ENCODE measurements around the gene GLT8D2. TPM values are rescaled to one million over a fixed set of nuclear protein-coding genes. Genes with fewer than 3 reads are reported as not detected.

The GLT8D2 gene
- total RNA-seq, 1 experiment from 2014 or later = not detected

DNA sequence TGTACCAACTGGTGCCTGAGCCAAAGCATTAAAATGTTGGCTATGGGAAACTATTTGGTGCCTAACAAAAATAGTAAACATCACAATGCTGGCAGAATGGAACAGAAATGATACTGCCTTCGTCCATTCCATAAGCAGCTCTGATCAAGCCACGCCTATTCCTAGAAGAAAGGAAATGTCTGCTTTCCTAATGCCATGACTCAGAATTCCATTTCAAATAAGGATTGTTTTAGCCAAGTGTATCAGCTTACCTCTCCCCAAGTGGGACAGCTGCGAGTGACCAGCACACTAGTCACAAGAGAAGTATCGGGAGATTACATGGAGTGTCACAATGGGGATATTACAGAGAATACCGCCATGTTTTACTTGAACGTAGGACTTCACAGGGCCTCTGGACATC, 38.7 kb downstream of the GLT8D2 start:
- H3K36me3 ChIP-seq (ENCODE audit: insufficient read depth, low read length, poor library complexity, severe bottlenecking) = no peaks in the 10 kb centered on the region
- no peak for DNase-seq (ENCODE audit: low spot score)
- ChIA-PET POLR2A (ENCODE audit: low non-redundant PET) (no interaction called here), CTCF (no interaction called here)
- TF ChIP-seq, protein P1, sequence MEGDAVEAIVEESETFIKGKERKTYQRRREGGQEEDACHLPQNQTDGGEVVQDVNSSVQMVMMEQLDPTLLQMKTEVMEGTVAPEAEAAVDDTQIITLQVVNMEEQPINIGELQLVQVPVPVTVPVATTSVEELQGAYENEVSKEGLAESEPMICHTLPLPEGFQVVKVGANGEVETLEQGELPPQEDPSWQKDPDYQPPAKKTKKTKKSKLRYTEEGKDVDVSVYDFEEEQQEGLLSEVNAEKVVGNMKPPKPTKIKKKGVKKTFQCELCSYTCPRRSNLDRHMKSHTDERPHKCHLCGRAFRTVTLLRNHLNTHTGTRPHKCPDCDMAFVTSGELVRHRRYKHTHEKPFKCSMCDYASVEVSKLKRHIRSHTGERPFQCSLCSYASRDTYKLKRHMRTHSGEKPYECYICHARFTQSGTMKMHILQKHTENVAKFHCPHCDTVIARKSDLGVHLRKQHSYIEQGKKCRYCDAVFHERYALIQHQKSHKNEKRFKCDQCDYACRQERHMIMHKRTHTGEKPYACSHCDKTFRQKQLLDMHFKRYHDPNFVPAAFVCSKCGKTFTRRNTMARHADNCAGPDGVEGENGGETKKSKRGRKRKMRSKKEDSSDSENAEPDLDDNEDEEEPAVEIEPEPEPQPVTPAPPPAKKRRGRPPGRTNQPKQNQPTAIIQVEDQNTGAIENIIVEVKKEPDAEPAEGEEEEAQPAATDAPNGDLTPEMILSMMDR (conservative IDR thresholded peaks at IDR 0.05; ENCODE audit: low read depth, low read length) = no peak
- no peak for TF ChIP-seq EZH2 (IDR thresholded peaks at IDR 0.05; ENCODE audit: borderline replicate concordance, low read depth, low read length, poor library complexity, severe bottlenecking)
- H3K4me1 ChIP-seq (ENCODE audit: insufficient read depth, low read length, poor library complexity, severe bottlenecking) = no peaks in the 10 kb centered on the region
- no peaks in the 10 kb centered on the region for H3K27me3 ChIP-seq (replicated peaks; ENCODE audit: insufficient read depth, low read depth, low read length, poor library complexity)
- no peak overlapping the region for H3K27ac ChIP-seq (ENCODE audit: low read depth, low read length, poor library complexity, severe bottlenecking)
- no TSS peak for BruUV-seq (replicated peaks)
- no peak overlapping the region for H3K4me3 ChIP-seq (ENCODE audit: low read depth, low read length, poor library complexity, severe bottlenecking)
- H3K9me3 ChIP-seq (ENCODE audit: low read depth, low read length, poor library complexity, severe bottlenecking) = no peaks in the 10 kb centered on the region
- intact Hi-C loops (cut with micrococcal nuclease; ENCODE audit: unreplicated experiment) = no loop called here

DNA sequence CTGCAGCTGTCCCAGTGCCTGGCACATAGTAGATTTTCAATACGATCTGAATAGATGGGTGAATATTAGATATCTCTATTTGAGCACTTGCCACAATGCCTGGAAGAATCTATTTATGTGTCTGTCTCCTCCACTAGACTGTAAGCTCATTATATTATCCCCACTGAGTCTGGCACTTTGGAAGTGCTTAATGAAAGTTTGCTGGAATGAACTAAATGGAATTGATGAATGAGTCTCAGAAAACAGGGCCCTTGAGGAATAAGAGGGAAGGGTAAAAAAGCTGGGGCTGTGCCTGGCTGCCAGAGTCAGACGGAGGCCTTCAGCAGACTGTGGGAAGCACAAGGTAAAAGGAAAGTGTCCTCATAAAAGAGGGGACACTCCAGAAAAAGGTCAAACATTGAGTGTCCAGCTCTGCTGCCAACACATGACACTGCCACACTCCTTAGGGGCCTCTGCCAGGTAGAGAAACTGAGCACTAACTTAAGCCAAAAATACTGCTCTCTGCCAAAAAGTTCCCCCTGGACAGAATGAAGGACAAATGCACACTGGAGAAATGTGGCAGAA, 39.3 kb downstream of the GLT8D2 start:
- Histone ChIP-seq H3K36me3 (ENCODE audit: insufficient read depth, low read length, poor library complexity, severe bottlenecking) (no peaks in the 10 kb centered on the region), H3K4me3 (ENCODE audit: low read depth, low read length, poor library complexity, severe bottlenecking) (no peak overlapping the region), H3K9me3 (ENCODE audit: low read depth, low read length, poor library complexity, severe bottlenecking) (no peaks in the 10 kb centered on the region), H3K4me1 (ENCODE audit: insufficient read depth, low read length, poor library complexity, severe bottlenecking) (no peaks in the 10 kb centered on the region), H3K27ac (ENCODE audit: low read depth, low read length, poor library complexity, severe bottlenecking) (no peak overlapping the region), H3K27me3 (replicated peaks; ENCODE audit: insufficient read depth, low read depth, low read length, poor library complexity) (no peaks in the 10 kb centered on the region)
- TF ChIP-seq, protein P1 (conservative IDR thresholded peaks at IDR 0.05; ENCODE audit: low read depth, low read length) = no peak
- TF ChIP-seq EZH2 (IDR thresholded peaks at IDR 0.05; ENCODE audit: borderline replicate concordance, low read depth, low read length, poor library complexity, severe bottlenecking) = no peak
- no peak for DNase-seq (ENCODE audit: low spot score)
- intact Hi-C loops (cut with micrococcal nuclease; ENCODE audit: unreplicated experiment) = no loop called here
- CTCF ChIA-PET = no interaction called here
- BruUV-seq (replicated peaks) = no TSS peak
- POLR2A ChIA-PET (ENCODE audit: low non-redundant PET) = no interaction called here

DNA sequence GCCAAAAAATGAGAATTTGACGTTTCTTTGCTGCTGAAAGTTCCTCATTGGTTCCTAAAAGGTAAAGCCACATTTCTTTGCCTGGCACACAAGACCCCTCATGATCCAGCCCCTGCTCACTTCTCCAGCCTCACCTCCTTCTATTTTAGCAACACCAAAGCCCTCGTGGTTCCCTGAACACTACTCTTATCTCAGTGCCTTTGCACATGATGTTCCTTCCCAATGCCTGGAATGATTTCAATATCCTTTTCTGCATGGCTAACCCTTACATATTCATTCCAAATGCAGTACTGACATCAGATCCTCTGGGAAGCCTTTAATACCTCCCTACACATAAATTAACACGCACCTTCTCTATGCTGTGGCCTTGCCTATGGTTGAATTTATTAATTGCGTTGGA, 39.9 kb downstream of the GLT8D2 start:
- CTCF ChIA-PET = no interaction called here
- no peak overlapping the region for H3K27ac ChIP-seq (ENCODE audit: low read depth, low read length, poor library complexity, severe bottlenecking)
- no peaks in the 10 kb centered on the region for H3K36me3 ChIP-seq (ENCODE audit: insufficient read depth, low read length, poor library complexity, severe bottlenecking)
- no peak for TF ChIP-seq EZH2 (IDR thresholded peaks at IDR 0.05; ENCODE audit: borderline replicate concordance, low read depth, low read length, poor library complexity, severe bottlenecking)
- TF ChIP-seq, protein P1 (conservative IDR thresholded peaks at IDR 0.05; ENCODE audit: low read depth, low read length) = no peak
- BruUV-seq (replicated peaks) = no TSS peak
- H3K4me1 ChIP-seq (ENCODE audit: insufficient read depth, low read length, poor library complexity, severe bottlenecking) = no peaks in the 10 kb centered on the region
- POLR2A ChIA-PET (ENCODE audit: low non-redundant PET) = no interaction called here
- no peak overlapping the region for H3K4me3 ChIP-seq (ENCODE audit: low read depth, low read length, poor library complexity, severe bottlenecking)
- intact Hi-C loops (cut with micrococcal nuclease; ENCODE audit: unreplicated experiment) = no loop called here
- no peaks in the 10 kb centered on the region for H3K9me3 ChIP-seq (ENCODE audit: low read depth, low read length, poor library complexity, severe bottlenecking)
- H3K27me3 ChIP-seq (replicated peaks; ENCODE audit: insufficient read depth, low read depth, low read length, poor library complexity) = no peaks in the 10 kb centered on the region
- no peak for DNase-seq (ENCODE audit: low spot score)

All from A673 (cell line).